Measurements from ENCODE around the gene FASTKD3. TPM values are rescaled to one million over a fixed set of nuclear protein-coding genes. Genes with fewer than 3 reads are reported as not detected.

The FASTKD3 gene
- polyA plus RNA-seq, 2 donors: 7.8 to 8.0 TPM

DNA sequence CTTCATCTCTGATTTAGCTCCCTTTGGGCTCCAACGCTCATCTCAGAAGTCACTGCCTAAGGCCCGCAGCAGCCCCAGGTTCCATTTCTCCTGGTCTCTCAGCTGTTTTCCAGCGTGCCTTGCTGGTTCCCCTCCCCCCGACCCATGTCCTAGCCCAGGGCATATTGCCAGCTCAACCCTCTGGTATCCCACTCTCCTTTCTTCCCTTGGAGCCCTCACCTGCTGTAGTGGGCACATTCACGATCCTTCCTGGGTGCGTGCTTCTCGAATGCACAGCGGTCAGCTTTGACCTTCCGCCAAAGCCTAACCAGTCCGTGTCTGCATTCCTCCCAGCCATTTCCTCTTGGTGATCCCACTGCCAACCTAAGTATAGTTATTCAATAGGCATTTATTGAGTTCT lies 54.0 kb downstream of the FASTKD3 start:
- Histone ChIP-seq H3K27ac (ENCODE audit: low read depth in 2 of 2, low read length in 1 of 2) (no peak overlapping the region), H3K9me3 (ENCODE audit: control insufficient read depth in 2 of 2, insufficient read depth in 1 of 2, low read depth in 1 of 2, low read length in 1 of 2) (no peaks in the 10 kb centered on the region), H3K36me3 (ENCODE audit: control insufficient read depth in 2 of 2, insufficient read depth in 2 of 2, low read length in 1 of 2) (no peaks in the 10 kb centered on the region), H3K27me3 (ENCODE audit: control insufficient read depth in 1 of 2, insufficient read depth in 2 of 2, low read length in 2 of 2) (no peaks in the 10 kb centered on the region), H3K4me1 (ENCODE audit: control insufficient read depth in 2 of 2, insufficient read depth in 2 of 2, low read length in 1 of 2) (no peaks in the 10 kb centered on the region), H3K4me3 (ENCODE audit: low read depth in 1 of 2, low read length in 2 of 2) (no peak overlapping the region)
- WGBS, 2 donors: 93 to 94% methylated on average over 10 of the region's 10 CpGs

DNA sequence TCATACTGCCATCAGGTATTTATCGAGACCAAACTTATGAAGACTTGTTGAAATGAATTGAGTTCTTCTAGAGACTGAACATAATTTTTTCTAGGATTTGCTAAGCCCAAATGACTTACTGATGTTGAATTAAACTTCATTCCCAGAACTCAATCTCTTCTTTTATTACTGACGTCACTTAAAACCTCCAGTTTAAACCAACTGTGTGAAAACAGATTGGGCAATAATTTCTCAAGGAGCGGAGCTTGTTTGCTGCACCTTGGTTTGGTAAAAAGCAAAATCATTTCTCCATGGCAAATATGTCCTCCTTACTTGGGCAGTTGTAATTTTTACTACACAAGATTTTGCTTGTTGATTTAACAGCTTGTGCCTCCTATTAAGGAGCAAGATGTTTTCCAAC lies 55.3 kb downstream of the FASTKD3 start:
- no peak overlapping the region for H3K27ac ChIP-seq (ENCODE audit: low read depth in 2 of 2, low read length in 1 of 2)
- H3K27me3 ChIP-seq (ENCODE audit: control insufficient read depth in 1 of 2, insufficient read depth in 2 of 2, low read length in 2 of 2): no peaks in the 10 kb centered on the region
- no peaks in the 10 kb centered on the region for H3K36me3 ChIP-seq (ENCODE audit: control insufficient read depth in 2 of 2, insufficient read depth in 2 of 2, low read length in 1 of 2)
- no peak overlapping the region for H3K4me3 ChIP-seq (ENCODE audit: low read depth in 1 of 2, low read length in 2 of 2)
- no peaks in the 10 kb centered on the region for H3K9me3 ChIP-seq (ENCODE audit: control insufficient read depth in 2 of 2, insufficient read depth in 1 of 2, low read depth in 1 of 2, low read length in 1 of 2)
- H3K4me1 ChIP-seq (ENCODE audit: control insufficient read depth in 2 of 2, insufficient read depth in 2 of 2, low read length in 1 of 2): no peaks in the 10 kb centered on the region
- 84 to 85% methylated on average over 3 of the region's 3 CpGs for WGBS, 2 donors

DNA sequence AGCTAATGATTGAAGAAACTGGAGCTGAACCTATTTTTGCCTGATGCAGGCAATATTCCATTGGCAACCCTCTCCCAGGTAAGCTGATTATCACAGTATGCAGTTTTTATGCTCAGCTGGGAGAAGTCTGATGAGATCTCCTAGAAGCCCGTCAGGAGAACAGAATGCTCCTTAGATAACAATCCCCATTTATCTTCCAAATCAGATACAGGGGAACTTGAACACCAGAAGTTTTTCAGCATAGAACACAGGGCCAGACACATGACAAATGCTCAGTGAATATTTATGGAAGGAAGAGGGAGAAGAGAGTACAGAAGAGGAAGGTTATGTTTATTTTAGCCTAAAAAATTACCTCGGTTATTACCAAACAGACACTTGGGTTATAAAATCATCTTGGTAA lies 55.8 kb downstream of the FASTKD3 start:
- Histone ChIP-seq H3K4me1 (ENCODE audit: control insufficient read depth in 2 of 2, insufficient read depth in 2 of 2, low read length in 1 of 2) (no peaks in the 10 kb centered on the region), H3K27ac (ENCODE audit: low read depth in 2 of 2, low read length in 1 of 2) (no peak overlapping the region), H3K36me3 (ENCODE audit: control insufficient read depth in 2 of 2, insufficient read depth in 2 of 2, low read length in 1 of 2) (no peaks in the 10 kb centered on the region), H3K4me3 (ENCODE audit: low read depth in 1 of 2, low read length in 2 of 2) (no peak overlapping the region), H3K9me3 (ENCODE audit: control insufficient read depth in 2 of 2, insufficient read depth in 1 of 2, low read depth in 1 of 2, low read length in 1 of 2) (no peaks in the 10 kb centered on the region), H3K27me3 (ENCODE audit: control insufficient read depth in 1 of 2, insufficient read depth in 2 of 2, low read length in 2 of 2) (no peaks in the 10 kb centered on the region)
- 55 to 61% methylated on average over 2 of the region's 2 CpGs for WGBS, 2 donors

DNA sequence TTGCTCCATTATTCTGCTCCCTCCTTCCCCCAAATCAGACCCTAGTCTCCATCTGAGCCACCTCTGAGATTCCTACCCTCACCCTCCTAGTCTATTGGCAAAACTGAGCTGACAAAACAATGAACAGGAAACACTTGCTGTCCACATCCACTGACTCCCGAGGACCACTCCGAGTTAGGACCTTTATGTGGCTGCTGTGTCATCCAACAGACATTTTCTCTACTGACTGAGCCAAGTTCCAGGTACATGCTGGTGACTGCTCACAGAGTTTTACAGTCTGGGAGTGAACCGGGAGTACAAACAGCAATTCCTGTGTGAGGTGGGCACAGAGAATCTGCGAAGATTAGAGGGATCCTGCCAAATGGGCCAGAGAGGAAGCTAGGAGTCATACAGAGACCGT lies 57.1 kb downstream of the FASTKD3 start:
- H3K9me3 ChIP-seq (ENCODE audit: control insufficient read depth in 2 of 2, insufficient read depth in 1 of 2, low read depth in 1 of 2, low read length in 1 of 2): no peaks in the 10 kb centered on the region
- no peaks in the 10 kb centered on the region for H3K4me1 ChIP-seq (ENCODE audit: control insufficient read depth in 2 of 2, insufficient read depth in 2 of 2, low read length in 1 of 2)
- WGBS, 2 donors: 75% methylated on average over 5 of the region's 5 CpGs
- no peak overlapping the region for H3K4me3 ChIP-seq (ENCODE audit: low read depth in 1 of 2, low read length in 2 of 2)
- no peaks in the 10 kb centered on the region for H3K27me3 ChIP-seq (ENCODE audit: control insufficient read depth in 1 of 2, insufficient read depth in 2 of 2, low read length in 2 of 2)
- no peaks in the 10 kb centered on the region for H3K36me3 ChIP-seq (ENCODE audit: control insufficient read depth in 2 of 2, insufficient read depth in 2 of 2, low read length in 1 of 2)
- H3K27ac ChIP-seq (ENCODE audit: low read depth in 2 of 2, low read length in 1 of 2): no peak overlapping the region

Other genes starting within 250 kb of the FASTKD3 start
- under 1 TPM in 1 of 2 donors, not detected in 1; 0.06 TPM for gene CFAP90, start 17.9 kb downstream of the FASTKD3 start, polyA plus RNA-seq
- 10 to 100 TPM in 1 of 2 donors, 1 to 10 TPM in 1; 4.8 to 11.8 TPM for gene MTRR, start 117 bp upstream of the FASTKD3 start, polyA plus RNA-seq

Data from esophagus (tissue), 2 donors.